ENCODE measurements around the gene TTC17.

- TF ChIP-seq, protein P1, sequence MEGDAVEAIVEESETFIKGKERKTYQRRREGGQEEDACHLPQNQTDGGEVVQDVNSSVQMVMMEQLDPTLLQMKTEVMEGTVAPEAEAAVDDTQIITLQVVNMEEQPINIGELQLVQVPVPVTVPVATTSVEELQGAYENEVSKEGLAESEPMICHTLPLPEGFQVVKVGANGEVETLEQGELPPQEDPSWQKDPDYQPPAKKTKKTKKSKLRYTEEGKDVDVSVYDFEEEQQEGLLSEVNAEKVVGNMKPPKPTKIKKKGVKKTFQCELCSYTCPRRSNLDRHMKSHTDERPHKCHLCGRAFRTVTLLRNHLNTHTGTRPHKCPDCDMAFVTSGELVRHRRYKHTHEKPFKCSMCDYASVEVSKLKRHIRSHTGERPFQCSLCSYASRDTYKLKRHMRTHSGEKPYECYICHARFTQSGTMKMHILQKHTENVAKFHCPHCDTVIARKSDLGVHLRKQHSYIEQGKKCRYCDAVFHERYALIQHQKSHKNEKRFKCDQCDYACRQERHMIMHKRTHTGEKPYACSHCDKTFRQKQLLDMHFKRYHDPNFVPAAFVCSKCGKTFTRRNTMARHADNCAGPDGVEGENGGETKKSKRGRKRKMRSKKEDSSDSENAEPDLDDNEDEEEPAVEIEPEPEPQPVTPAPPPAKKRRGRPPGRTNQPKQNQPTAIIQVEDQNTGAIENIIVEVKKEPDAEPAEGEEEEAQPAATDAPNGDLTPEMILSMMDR (IDR thresholded peaks at IDR 0.05) = no peak
- TF ChIP-seq POLR2A (IDR thresholded peaks at IDR 0.05) = no peak
Observed at GRCh38 chr11:43505171-43505570, 146.5 kb downstream of the TTC17 start.
